DMS153 treated with DMSO at 0.1 percent for 48 hours (cell line): ENCODE results near the gene ZFHX3.
A peak's percentile ranks its signal among the peaks of the same experiment; 100 is the strongest.
"Not testable (repeated sequence)": the region's sequence is repeated elsewhere in the genome, so short reads cannot be mapped to it uniquely, and the experiment has no call there.

Source experiments
- DNase-seq: peaks from one replicate; lab custom pipeline; 2025; ENCODE audit not compliant: unreplicated experiment; lab: John Stamatoyannopoulos, UW

ZFHX3 gene

DNA sequence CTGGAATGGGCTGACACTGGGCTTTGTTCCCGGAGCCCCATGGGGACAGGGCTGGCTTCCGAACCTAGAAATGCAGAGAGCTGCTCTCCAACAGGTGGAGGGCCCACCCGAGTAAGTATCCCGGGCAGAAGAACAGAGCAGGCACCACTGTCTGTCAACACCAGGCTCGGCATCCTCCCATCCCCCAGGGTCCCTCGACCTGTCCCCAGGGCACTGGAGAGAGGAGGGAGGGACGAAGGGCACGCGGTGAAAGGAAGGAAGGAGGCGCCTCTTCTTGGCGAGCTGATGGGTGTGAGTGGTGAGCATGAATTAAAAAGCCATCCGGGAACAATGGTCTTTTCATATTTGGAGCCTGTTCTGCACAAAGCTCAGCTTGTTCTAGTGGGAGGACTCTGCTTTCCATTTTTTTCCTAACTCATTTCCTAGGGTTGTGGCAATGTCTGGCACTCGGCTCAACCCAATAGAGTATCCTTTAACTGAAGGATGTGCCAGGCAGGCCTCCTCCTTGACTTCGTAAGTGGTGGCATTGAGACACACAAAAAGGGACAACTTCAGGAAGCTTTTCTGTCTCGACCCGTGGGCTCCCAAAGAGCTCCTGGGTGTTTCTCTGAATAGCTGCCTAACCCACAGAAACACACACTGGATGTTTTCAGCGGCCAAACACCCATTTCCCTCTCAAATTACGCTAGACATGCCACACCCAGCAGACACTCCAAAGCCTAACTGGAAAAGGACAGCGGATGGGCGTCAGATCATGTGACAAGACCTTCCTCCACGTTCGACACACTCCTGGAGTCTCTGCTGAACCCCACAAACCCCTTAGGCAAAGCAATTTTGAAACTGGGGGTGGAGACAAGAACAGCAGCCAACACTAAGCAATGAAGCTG, 47.7 kb downstream of the ZFHX3 start:
- peak; percentile 61 for DNase-seq

GRCh38 chr16:72999541-73000019, 48.3 kb downstream of the ZFHX3 start:
- DNase-seq: no peak

- no peak for DNase-seq
Measured at GRCh38 chr16:72997141-72997542, 50.8 kb downstream of the ZFHX3 start.

DNA sequence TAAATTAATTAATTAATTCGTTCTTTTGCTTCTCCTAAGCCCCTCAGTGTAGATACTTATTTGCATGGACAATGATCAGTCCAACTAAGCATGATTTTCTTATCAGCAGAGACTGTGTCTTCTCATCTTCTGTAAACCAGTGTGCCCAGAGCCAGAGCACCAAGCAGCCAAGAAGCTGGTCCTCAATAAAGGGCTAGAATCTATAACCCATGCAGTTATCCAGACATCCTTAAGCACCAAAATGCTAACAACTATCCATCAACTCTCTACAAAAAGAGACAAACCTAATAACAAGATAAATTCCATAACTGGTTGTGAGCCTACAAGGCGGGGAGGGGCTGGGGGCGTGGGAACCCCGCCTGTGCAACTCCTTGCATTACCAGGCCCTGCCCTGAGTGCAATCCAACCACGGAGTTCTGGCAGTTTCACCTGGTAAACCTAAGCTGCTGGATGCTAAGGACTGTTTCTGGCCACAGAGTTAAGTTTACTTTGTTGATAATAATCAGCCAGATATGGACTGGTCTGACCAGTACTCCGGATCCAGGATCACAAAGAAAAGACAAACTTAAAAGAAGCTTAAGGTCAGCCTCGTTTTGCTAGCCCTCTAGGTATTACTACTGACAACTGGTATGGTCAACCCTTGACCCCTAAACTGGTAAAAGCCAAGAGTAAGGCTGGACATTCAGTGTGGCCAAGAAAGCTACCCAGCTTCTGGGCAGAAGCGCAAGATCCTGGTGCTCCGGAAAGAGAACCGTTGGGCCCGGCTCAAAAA, 51.5 kb downstream of the ZFHX3 start:
- DNase-seq: no peak

DNA sequence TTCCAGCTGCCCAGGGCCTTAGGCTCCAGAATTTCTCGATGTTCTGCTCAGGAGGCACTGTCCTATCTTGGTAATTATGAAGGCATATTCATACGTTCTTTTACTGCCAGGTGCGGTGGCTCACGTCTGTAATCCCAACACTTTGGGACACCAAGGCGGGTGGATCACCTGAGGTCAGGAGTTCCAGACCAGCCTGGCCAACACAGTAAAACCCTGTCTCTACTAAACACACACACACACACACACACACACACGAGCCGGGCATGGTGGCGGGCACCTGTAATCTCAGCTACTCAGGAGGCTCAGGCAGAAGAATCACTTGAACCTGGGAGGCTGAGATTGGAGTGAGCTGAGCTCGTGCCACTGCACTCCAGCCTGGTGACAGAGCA, 52.1 kb downstream of the ZFHX3 start:
- not testable (repeated sequence) for DNase-seq

DNA sequence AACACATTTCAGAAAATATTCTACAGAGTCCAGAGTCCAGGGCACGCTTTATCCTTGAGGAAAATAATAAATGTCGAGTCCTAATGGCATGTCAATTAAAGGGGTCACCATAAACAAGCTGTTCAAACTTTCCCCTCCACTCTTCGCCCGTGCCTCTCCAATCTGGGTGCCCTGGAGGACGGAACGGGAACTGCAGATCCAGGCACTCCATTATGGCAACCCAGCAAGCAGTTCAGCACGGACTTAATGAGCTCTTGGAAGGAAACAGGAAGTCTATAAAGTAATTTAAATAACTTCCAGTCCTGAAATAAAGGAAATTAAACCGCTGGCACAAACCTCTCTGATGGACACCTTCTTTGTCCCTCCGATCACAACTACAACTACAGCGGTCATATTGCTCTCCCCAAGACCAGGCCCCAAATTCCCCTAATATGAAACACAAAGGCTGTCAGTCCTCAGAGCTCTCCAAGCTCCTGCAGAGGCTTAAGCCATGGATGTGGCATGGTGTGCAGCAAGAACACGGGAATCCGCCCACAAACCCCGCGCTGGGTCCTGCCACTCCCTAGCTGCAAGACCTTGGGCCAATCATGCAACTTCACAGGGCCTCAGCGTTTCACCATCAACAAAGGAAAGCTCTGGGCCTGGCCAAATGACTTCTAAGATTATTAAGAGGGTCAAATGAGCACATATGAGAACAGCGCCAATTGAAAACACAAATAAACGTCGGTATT, 52.6 kb downstream of the ZFHX3 start:
- no peak for DNase-seq

GRCh38 chr16:72992142-72992601, 55.8 kb downstream of the ZFHX3 start:
- DNase-seq: no peak

DNA sequence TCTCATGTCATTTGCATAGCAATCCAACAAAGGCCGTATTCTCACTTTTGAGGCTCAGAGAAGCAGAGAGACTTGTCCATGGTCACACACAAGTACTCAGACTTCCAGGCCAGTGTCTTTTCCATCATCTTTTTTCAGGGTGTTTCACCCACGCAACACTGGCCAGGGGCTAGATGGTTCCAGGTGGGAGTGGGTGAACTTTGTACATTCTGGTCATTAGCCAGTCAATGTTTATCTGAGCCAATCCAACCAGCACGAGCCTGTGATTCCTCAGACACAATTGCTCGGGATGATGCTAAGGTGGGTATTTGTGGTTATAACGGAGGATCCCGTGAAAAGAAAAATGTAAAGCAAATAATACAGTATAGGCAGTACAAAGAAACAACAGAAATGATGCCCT, 56.3 kb downstream of the ZFHX3 start:
- DNase-seq: no peak

DNA sequence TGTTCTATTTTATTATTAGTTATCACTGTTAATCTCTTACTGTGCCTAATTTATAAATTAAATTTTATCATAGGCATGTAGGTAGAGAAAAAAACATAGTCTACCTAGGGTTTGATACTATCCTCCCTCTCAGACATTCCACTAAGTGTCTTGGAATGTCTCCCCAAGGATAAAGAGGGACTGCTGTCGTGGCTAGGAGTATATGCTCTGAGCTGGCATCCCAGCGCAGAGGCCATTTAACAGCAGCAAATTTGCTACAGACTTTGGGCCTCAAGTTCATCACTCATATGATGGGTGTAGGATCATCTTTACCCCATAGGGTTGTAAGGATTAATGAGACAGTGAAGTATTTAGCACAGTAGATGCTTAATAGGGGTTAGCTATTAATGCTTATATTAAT, 56.7 kb downstream of the ZFHX3 start:
- no peak for DNase-seq

DNA sequence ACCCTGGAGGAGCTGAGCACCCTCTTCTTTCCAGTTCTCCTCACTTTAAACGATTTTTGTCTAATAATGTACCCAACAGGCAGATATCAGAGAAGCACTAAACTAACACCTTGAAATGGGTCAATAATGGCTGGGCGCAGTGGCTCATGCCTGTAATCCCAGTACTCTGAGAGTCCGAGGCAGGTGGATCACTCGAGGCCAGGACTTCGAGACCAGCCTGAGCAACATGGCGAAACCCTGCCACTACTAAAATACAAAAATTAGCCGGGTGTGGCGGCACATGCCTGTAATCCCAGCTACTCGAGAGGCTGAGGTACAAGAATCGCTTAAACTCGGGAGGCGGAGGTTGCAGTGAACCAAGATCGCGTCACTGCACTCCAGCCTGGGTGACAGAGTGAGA, 57.4 kb downstream of the ZFHX3 start:
- DNase-seq: no peak

DNA sequence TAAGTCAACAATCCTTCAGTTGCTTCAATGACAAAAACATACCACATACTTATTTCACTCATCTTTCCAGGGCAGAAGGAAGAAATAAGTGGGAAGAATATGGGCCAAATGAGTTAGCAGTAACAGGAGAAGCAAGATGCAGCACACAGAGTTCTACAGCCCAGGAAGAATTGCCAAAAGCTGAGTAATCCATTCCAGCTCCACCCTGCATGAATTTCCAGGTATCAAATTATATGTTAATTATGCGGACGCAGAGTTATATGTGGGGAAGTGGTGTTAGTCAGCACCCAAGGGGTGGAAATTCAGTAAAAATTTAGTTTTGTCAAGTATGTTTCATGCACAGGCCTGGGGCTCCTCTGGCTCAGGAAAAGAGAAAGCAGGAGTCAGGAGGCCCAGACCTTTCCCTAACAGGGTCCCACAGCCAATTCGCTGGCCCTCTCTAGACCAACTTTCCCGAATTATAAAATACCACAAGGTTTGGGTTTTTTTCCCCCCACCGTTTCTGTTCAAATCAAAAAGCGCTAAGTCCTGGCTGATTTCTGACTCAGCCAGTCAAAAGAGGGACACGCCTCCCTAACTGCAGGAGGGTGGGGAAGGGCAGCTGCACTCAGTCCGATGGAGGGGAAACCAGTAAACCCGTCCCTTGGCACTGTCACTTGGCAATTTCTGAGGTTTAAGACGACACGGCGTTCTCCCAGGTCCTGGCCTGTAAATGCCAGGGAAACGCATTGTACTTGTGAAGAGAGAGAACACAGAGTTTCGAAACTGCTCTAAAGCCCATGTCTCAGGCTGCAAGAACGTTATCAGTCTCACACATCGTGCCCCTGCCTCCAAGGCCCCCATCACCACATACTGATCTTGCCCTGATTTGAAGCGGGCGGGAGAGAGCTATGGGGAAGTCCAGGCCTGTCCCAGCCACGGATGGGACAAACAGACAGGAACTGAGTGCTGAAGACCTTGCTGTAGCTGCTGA, 58.1 kb downstream of the ZFHX3 start:
- no peak for DNase-seq

GRCh38 chr16:72989203-72989578, 58.7 kb downstream of the ZFHX3 start:
- DNase-seq: not testable (repeated sequence)

DNA sequence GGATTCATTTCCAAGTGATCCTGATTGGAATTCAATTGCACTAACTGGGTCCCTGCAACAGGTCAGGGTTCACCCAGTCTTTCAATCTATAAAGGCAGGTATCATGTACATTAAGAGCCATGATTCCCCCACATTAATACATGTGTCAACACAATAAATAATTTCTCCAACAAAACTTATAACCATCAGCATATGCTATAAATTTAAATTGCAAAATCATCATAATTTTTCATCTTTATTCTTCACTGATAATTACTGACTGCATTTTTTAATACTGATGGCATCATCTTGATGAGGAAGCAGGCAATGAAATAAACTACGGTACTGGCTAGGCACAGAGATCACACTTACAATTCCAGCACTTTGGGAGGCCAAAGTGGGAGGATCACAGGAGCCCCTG, 59.4 kb downstream of the ZFHX3 start:
- DNase-seq: no peak

GRCh38 chr16:72987480-72987901, 60.4 kb downstream of the ZFHX3 start:
- DNase-seq: no peak

DNA sequence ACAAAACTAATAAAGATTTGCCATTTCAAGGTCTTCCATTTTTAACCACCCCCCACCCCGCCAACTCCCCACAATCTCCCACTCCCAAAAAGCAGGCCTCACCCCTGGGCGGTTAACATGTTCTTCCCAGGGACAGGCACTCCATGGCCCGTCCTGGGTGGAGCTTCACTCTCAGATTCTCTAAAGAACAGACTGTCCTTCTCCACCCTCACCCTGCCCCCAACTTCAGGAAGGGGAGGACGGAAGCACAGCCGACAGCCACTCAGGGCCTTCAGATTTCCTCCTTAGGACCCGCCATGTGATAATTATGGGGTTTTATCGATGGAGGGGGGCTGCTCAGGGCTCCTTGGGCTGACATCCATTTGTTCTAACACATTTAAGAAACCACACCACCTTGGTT, 61.9 kb downstream of the ZFHX3 start:
- DNase-seq: no peak

DNA sequence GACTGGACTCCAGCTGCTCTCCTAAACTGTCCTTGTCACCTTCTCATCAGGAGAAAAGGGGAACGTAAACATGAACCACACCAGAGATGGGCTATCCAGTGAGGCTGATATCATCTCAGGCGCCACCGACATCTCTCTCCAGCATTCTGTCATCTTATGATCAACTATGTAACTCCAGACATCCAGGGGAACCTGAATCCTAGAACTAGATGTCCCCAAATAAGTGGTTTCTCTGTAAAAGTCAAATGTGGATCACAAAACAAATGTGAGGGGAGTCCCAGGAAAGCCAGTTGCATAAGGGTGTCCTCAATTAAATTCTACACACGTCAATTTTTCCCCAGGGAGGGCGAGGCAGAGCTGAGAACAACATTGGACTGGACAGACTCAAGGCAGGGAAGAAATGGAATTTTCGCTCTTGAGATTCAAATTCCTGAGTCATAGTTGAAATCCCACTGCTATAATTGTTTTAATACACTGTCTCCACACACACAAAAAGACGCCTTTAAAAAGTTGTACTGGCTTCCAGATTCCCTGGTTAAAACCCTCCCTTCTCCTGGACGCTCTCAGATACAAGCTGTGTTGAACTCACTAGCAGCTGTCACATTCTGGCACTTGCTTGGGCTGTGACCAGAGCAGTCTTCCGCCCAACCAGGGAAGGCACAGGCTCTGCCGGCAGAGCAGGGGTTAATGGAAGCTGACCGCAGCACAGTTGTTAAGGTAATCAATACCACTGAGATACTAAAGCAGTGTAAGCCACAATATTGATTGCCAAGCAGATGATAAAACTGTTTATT, 62.6 kb downstream of the ZFHX3 start:
- DNase-seq: no peak

DNA sequence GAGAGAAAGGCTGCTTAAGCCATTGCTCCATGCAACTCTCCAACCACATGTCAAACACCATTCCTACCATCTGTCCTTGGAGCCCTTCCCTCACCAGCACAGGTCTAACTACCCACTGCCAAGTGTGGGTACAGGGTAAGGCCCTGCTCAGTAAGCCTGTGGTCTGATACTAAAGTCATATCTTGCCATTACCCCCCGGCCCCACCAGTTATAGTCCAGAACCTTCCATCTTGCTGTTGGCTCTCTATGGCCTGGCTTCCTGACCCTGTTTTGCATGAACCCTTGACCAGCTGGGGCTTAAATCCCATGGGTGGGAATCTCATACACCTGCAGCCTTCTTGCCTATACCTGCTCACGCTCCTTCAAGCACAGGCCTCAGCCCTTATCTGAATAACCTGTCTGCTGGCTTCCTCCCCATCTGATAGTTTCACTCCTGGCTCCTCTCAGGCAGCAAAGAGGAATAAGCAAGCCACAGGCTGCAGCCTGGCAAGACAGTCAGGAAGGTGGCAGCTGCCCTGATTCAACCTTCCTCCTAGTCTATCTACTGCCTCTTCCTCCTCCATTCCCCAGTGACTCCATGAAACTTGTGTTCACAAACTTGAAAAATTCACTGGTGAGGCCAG, 64.1 kb downstream of the ZFHX3 start:
- DNase-seq: no peak

GRCh38 chr16:72983241-72983640, 64.7 kb downstream of the ZFHX3 start:
- DNase-seq: no peak

- DNase-seq: no peak
Measured at GRCh38 chr16:72979974-72980373, 68.0 kb downstream of the ZFHX3 start.
